Karpas-422 (cell line): Measurements from ENCODE around the gene DHX16. TPM values are rescaled to one million over a fixed set of nuclear protein-coding genes. Genes with fewer than 3 reads are reported as not detected.
"Not testable (repeated sequence)": the region's sequence is repeated elsewhere in the genome, so short reads cannot be mapped to it uniquely, and the experiment has no call there.

Experiments
- DNase-seq: peaks from one replicate; pipeline ENCODE4 v3.0.0-alpha.2; 2015
- H2AFZ ChIP-seq: fragments of 200-600 bp; sonication (generic); 2 replicates; pipeline ENCODE4 v1.6.1; 2014; ENCODE audit warnings: antibody characterized with exemption, low read length, mixed read lengths
- H3K27ac ChIP-seq: fragments of 200-600 bp; sonication (generic); 2 replicates; pipeline ENCODE4 v1.5.1; 2014; ENCODE audit warnings: mild to moderate bottlenecking, low read length, moderate library complexity
- H3K27me3 ChIP-seq: fragments of 200-600 bp; sonication (generic); 2 replicates; pipeline ENCODE4 v1.6.1; 2014; ENCODE audit warnings: low read length, mixed read lengths
- H3K36me3 ChIP-seq: fragments of 200-600 bp; sonication (generic); 2 replicates; pipeline ENCODE4 v1.6.1; 2014; ENCODE audit warnings: low read length, mixed read lengths; ENCODE audit not compliant: insufficient read depth
- H3K4me1 ChIP-seq: fragments of 200-600 bp; sonication (generic); 2 replicates; pipeline ENCODE4 v1.6.1; 2014; ENCODE audit warnings: mild to moderate bottlenecking, low read length, mixed read lengths
- H3K4me2 ChIP-seq: fragments of 200-600 bp; sonication (generic); 2 replicates; pipeline ENCODE4 v1.6.1; 2014; ENCODE audit warnings: low read length, low read depth, mild to moderate bottlenecking; ENCODE audit not compliant: poor library complexity, severe bottlenecking
- H3K4me3 ChIP-seq: fragments of 200-600 bp; sonication (generic); 2 replicates; pipeline ENCODE4 v1.5.1; 2014; ENCODE audit warnings: mild to moderate bottlenecking, antibody characterized with exemption, low read length, mixed read lengths
- H3K79me2 ChIP-seq: fragments of 200-600 bp; sonication (generic); 2 replicates; pipeline ENCODE4 v1.6.1; 2014; ENCODE audit warnings: mild to moderate bottlenecking, low read length, mixed read lengths
- H3K9ac ChIP-seq: fragments of 200-600 bp; sonication (generic); 2 replicates; pipeline ENCODE4 v1.6.0; 2014; ENCODE audit warnings: low read length
- H3K9me2 ChIP-seq: fragments of 200-600 bp; sonication (generic), shearing (Covaris generic); replicated peaks from 2 replicates; pipeline ENCODE4 v1.6.0; 2014; ENCODE audit warnings: mild to moderate bottlenecking, low read length, moderate library complexity; ENCODE audit not compliant: insufficient read depth
- H3K9me3 ChIP-seq: fragments of 300-700, 200-600 bp; sonication (generic); 2 replicates; pipeline ENCODE4 v1.6.1; 2014; ENCODE audit warnings: low read length, mixed read lengths
- H4K20me1 ChIP-seq: fragments of 200-600 bp; sonication (generic); 2 replicates; pipeline ENCODE4 v1.6.1; 2014; ENCODE audit warnings: mild to moderate bottlenecking, antibody characterized with exemption, low read length, low read depth; ENCODE audit not compliant: insufficient read depth
- total RNA-seq: library from RNA; depleted of rRNA; stranded (reverse); fragments of >200 nt; shearing (Covaris generic); gene quantifications from 2 replicates; pipeline ENCODE4 v1.2.3, GENCODE V29; 2014; ENCODE audit warnings: low replicate concordance

The DHX16 gene
- total RNA-seq, 1 experiment from 2014 or later = 26.5 TPM

DNA sequence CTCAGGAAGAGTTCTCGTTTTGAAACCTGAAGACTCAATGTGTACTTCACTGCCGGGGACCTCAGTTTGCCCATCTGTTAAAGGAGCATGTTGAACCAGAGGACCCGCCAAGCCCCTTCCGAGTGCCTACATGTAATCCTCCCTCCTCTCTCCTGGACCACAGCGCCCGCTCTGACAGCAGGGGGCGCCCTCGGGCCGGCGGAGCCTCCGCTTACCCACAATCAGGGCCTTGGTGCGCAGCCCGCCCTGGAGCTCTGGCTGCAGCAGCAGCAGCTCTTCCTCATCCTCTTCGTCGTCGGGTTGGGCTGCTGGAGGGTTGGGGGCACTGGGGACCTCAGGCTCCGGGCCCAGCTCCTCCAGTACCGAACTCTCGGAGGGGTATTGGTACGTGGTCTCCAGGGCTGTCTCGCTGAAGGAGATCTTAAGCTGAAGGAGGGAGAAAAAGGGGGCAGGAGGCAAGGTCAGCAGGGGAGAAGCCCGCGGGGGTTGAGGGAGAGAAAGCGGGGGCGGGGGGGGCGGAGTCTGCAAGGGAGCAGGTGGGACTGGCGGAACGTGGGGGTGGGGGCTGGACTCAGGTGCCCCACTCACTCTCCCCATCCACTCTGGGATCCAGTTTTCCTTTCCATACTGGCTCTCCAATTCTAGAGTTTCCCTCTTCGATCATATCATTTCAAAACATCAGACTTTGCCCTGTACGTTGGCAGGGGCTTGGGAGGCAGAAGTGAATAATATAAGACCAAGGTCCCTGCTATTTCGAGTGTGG, 6.3 kb upstream of the DHX16 start:
- H3K9me2 ChIP-seq = no peaks in the 10 kb centered on the region
- no peak overlapping the region for H2AFZ ChIP-seq
- H3K27ac ChIP-seq = peak overlapping the region; percentile 79
- peaks cover 6% of the 10 kb centered on the region; the same call in 1 of the 2 replicates for H4K20me1 ChIP-seq
- H3K27me3 ChIP-seq = no peaks in the 10 kb centered on the region
- peaks cover 47% of the 10 kb centered on the region for H3K4me1 ChIP-seq
- H3K9ac ChIP-seq = peak overlapping the region; percentile 64
- peaks cover 26% of the 10 kb centered on the region for H3K36me3 ChIP-seq
- no peaks in the 10 kb centered on the region for H3K9me3 ChIP-seq
- peak overlapping the region; percentile 97 for H3K4me2 ChIP-seq
- H3K79me2 ChIP-seq = peaks cover 48% of the 10 kb centered on the region
- DNase-seq = peak; percentile 95
- H3K4me3 ChIP-seq = peak overlapping the region; percentile 80

DNA sequence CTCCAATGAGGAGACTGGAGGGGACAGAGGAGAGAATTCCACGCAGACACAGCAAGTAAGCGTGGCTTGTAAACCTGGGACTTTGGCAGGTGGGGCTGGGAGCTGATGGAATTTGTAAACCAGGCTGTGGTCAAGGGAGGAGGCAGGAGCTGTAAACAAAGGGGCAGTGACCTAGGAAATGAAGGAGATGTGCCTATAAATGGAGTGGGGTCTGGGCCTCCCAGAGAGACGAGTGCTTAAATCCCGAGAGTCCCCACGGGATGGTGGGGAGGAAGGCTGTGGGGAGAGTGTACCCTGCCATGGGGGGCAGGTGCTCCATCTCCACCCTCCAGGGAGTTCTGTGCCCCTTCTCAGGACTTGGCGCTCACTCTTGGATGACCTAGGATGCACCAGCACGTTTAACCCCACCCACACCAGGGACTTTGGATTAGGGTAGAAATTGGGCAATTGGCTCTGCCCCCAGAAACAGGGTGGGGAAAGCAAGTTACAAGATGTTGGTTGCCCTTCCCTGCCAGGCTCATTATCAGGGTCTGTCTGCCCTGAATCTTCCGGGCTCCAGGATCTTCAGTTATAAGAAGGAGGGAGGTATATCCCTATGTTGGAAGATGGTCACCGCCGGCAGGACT, 4.0 kb upstream of the DHX16 start:
- H3K27ac ChIP-seq = no peak overlapping the region
- no peak overlapping the region for H3K4me3 ChIP-seq
- peaks cover 35% of the 10 kb centered on the region for H3K79me2 ChIP-seq
- H3K9me3 ChIP-seq = no peaks in the 10 kb centered on the region
- H4K20me1 ChIP-seq = peaks cover 5% of the 10 kb centered on the region; the same call in 1 of the 2 replicates
- no peak for DNase-seq
- peaks cover 21% of the 10 kb centered on the region for H3K36me3 ChIP-seq
- no peaks in the 10 kb centered on the region for H3K9me2 ChIP-seq
- H2AFZ ChIP-seq = no peak overlapping the region
- peaks cover 39% of the 10 kb centered on the region for H3K4me1 ChIP-seq
- no peak overlapping the region for H3K9ac ChIP-seq
- no peaks in the 10 kb centered on the region for H3K27me3 ChIP-seq
- no peak overlapping the region for H3K4me2 ChIP-seq

DNA sequence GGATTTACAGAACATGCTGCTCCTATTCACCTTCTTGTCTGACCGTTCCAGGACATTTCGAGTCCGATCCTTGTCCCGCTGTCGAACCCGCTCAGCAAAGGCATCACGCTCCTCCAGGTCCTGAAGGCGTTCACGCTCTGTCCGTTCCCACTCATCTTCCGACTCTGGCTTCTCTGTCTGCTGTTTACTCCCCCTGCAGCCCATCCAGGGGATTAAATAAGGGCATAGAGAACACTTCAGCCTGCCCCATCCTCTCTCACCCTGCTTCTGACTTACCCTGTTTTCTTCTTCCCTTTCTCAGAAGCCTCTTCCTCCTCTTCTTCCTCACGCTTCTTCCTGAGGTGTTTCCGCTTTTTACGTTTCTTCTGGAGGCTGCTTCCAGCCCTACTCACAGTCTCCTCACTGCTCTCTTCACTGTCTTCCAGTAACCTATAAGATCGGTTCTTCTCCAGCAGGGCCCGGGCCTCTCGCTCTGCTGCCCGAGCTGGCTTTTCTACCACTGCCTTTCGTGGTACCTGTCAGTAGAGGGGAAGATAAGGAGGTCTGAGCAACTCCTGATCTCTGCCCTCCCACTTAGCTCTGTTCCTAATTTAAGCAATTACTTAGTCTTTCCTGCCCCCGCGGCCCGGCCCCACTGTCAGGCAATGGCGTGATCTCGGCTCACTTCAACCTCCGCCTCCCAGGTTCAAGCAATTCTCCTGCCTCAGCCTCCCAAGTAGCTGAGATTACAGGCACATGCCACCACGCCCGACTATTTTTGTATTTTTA, 1.9 kb downstream of the DHX16 start:
- Histone ChIP-seq H3K27me3 (no peaks in the 10 kb centered on the region), H2AFZ (no peak overlapping the region), H3K4me1 (peaks cover 16% of the 10 kb centered on the region), H4K20me1 (peaks cover 5% of the 10 kb centered on the region; the same call in 1 of the 2 replicates), H3K9me2 (no peaks in the 10 kb centered on the region), H3K79me2 (peaks cover 24% of the 10 kb centered on the region), H3K27ac (no peak overlapping the region), H3K4me2 (peak overlapping the region; percentile 81), H3K36me3 (peaks cover 7% of the 10 kb centered on the region; the same call in 1 of the 2 replicates), H3K9me3 (no peaks in the 10 kb centered on the region), H3K4me3 (no peak overlapping the region), H3K9ac (0 out of 2 replicates have a peak overlapping the region, but pooled peaks have one; percentile 94)
- no peak for DNase-seq

DNA sequence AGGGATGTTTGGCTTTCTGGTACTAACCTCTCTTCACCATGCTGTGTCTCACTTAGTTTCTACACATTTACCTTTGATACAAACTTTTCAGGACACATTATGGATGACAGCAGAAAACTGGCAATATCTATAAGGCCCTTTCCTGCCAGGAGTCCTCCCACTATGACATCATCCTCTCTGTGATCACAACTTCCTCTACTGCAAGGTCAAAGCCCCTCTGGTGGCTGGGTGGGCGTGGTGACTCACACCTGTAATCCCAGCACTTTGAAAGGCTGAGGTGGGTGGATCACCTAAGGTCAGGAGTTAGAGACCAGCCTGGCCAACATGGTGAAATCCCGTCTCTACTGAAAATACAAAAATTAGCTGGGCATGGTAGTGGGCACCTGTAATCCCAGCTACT, 6.5 kb downstream of the DHX16 start:
- H3K27me3 ChIP-seq, H2AFZ ChIP-seq, DNase-seq, H3K9me3 ChIP-seq, H3K9ac ChIP-seq, H3K4me2 ChIP-seq, H3K79me2 ChIP-seq, H3K4me1 ChIP-seq, H3K4me3 ChIP-seq, H4K20me1 ChIP-seq, H3K27ac ChIP-seq, H3K9me2 ChIP-seq: not testable (repeated sequence)
- H3K36me3 ChIP-seq = peaks cover 23% of the 10 kb centered on the region; the same call in 1 of the 2 replicates

DNA sequence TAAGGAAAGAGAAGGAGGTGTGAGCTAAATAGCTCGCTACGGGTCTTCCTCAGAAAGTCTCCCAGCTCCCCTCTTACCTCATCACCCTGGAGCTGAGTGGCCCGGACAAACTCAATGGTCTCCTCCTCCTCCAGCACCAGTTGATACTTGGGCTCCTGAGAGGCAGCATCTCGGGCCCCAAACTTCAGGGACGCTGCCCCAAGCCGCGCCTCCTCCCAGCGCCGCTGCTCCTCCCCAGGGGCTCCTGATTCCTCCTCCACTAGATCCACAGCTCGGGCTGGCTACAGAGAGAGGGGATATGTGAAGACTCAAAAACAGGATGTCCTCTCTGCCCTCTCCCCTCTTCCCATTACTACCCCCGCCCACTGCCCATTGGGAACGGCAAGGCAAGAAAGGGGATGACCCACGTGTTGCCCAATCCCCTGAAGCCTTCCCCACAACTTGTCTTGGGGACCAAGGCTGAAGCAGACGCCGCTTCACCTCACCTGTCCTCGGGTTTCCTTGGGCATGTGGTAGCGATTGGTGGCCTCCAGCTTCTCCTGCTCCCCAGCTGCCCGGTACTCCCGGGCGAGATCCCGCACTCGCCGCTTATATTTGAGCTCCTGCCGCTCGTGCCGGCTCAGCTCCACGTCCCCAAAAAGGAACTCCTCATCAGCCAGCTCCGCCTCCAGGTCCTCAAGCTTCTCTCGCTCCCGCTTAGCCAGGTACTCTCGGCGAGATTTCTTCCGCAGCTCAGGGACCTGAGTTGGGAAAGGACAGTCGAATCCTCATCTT, 7.6 kb downstream of the DHX16 start:
- Histone ChIP-seq H3K27ac (no peak overlapping the region), H3K9ac (no peak overlapping the region), H4K20me1 (no peaks in the 10 kb centered on the region), H3K27me3 (no peaks in the 10 kb centered on the region), H3K4me2 (no peak overlapping the region), H2AFZ (no peak overlapping the region), H3K79me2 (no peaks in the 10 kb centered on the region; the same call in 1 of the 2 replicates), H3K9me2 (no peaks in the 10 kb centered on the region), H3K4me1 (no peaks in the 10 kb centered on the region), H3K4me3 (no peak overlapping the region), H3K36me3 (peaks cover 24% of the 10 kb centered on the region; the same call in 1 of the 2 replicates), H3K9me3 (no peaks in the 10 kb centered on the region)
- no peak for DNase-seq

DNA sequence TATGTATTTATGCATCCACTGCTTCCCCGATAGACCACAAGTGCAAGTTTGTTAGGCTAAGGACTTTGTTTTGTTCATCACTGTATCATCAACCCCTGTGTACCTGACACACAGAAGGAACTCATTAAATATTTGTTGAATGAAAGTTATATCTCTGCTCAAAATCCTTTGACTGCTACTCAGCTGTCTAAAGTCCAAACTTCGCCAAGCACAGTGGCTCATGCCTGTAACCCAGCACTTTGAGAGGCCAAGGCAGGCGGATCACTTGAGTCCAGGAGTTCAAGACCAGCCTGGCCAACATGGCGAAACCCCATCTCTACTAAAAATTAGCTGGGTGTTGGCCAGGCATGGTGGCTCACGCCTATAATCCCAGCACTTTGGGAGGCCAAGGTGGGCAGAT, 14.9 kb downstream of the DHX16 start:
- not testable (repeated sequence) for H3K9me2 ChIP-seq, H3K27me3 ChIP-seq, H3K9ac ChIP-seq, H3K9me3 ChIP-seq, H3K79me2 ChIP-seq, H3K27ac ChIP-seq, H4K20me1 ChIP-seq, DNase-seq, H2AFZ ChIP-seq, H3K4me2 ChIP-seq, H3K4me1 ChIP-seq, H3K4me3 ChIP-seq
- peaks cover 36% of the 10 kb centered on the region for H3K36me3 ChIP-seq

DNA sequence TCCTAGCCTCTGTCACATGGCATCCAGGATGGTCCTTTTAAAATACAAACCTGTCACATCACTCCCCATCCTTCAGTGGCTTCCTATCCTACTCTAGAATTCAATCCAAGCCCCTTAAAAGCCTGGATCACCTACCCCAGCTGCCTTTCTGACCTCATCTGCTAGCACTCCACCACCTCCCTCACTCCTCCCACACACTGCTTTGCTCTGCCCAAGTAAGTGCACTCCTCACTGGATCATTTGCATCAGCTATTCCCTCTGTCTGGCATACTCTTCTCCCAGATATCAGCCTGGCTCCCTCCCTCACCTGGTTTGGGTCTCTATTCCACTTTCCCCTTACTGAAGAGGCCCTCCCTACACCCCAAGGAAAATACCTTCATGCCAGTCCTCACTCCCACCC, 15.4 kb downstream of the DHX16 start:
- H3K4me1 ChIP-seq = no peaks in the 10 kb centered on the region
- no peaks in the 10 kb centered on the region for H3K79me2 ChIP-seq
- H2AFZ ChIP-seq = no peak overlapping the region
- H3K9me2 ChIP-seq = no peaks in the 10 kb centered on the region
- H3K4me2 ChIP-seq = no peak overlapping the region
- no peak for DNase-seq
- H3K36me3 ChIP-seq = peaks cover 34% of the 10 kb centered on the region
- H3K9ac ChIP-seq = no peak overlapping the region
- no peaks in the 10 kb centered on the region for H3K9me3 ChIP-seq
- no peaks in the 10 kb centered on the region for H4K20me1 ChIP-seq
- H3K4me3 ChIP-seq = no peak overlapping the region
- no peak overlapping the region for H3K27ac ChIP-seq
- no peaks in the 10 kb centered on the region for H3K27me3 ChIP-seq
